Ascending aorta (tissue), 2 donors: ENCODE measurements around the gene GSTO2. TPM values are rescaled to one million over a fixed set of nuclear protein-coding genes. Genes with fewer than 3 reads are reported as not detected.
A peak's percentile ranks its signal among the peaks of the same experiment; 100 is the strongest.

ENCODE experiments used
- DNase-seq, 2 donors: peaks; one replicate each; pipeline ENCODE4 v3.0.0-alpha.2; 2019; ENCODE audit warnings: low spot score in 2 of 2
- H3K27ac ChIP-seq, 2 donors: fragments of 200-600 bp; sonication (generic); one replicate each; pipeline ENCODE4 v1.5.1; 2016 to 2017; ENCODE audit warnings: mild to moderate bottlenecking in 1 of 2
- H3K27me3 ChIP-seq: fragments of 200-600 bp; sonication (generic); one replicate; pipeline ENCODE4 v1.5.1; 2017
- H3K36me3 ChIP-seq, 2 donors: fragments of 200-600 bp; sonication (generic); one replicate each; pipeline ENCODE4 v1.5.1; 2016
- H3K4me1 ChIP-seq, 2 donors: fragments of 200-600 bp; sonication (generic); one replicate each; pipeline ENCODE4 v1.5.1; 2016 to 2017; ENCODE audit warnings: mild to moderate bottlenecking in 1 of 2
- H3K4me3 ChIP-seq, 2 donors: fragments of 200-600 bp; sonication (generic); one replicate each; pipeline ENCODE4 v1.5.1; 2016 to 2017; ENCODE audit warnings: mild to moderate bottlenecking in 1 of 2
- H3K9me3 ChIP-seq, 2 donors: fragments of 200-600 bp; sonication (generic); one replicate each; pipeline ENCODE4 v1.5.1; 2016
- intact Hi-C: fragments of 100-400 bp; cut with DNase I; formaldehyde crosslinking; loops from one replicate; pipeline ENCODE4 v1.15.1; 2023
- total RNA-seq: library from RNA; depleted of rRNA; stranded (reverse); fragments of >200 nt; gene quantifications from one replicate; pipeline ENCODE4 v1.1.0, GENCODE V29; 2016
- TF ChIP-seq, protein P1 (sequence below), 3 experiments: fragments of 200-600 bp in 2 of 3; fragments of 450-650 bp in 1 of 3; sonication (generic) in 2 of 3; IDR thresholded peaks; one replicate each; pipeline ENCODE4 v1.5.1; 2016 to 2019; ENCODE audit warnings: antibody characterized with exemption in 3 of 3, mild to moderate bottlenecking in 1 of 3, moderate library complexity in 1 of 3

Gene GSTO2
- total RNA-seq, 1 donor from 2014 or later = not detected

DNA sequence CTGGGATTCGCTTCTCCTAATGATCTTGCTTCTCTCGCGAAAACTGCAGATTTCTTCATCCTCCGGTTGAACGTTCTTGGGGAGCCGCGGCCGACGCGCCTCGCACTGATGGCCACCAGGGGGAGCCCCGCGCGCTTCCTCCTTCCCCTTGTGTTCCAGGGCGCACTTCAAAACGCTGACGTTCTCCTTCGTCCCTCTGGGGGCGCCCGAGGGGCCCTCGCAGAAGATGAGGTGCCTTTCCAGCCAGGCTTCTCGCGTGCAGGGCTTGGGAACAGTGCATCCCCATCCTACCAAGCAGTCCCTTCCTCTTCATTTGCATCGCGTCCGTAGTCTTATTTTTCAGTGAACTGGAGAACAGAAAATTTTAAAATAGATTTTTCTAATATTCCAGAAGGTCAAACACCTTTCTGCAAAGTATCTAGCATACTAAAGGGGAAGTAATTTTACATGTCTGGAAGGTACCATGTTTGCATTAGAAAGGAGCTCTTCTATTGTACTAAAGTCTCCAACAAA, 22.5 kb downstream of the GSTO2 start:
- intact Hi-C loops = loop anchor here (1.0 to 10.0 kb wide), 2 partner anchors 59 to 153 kb away; no protein-coding TSS in a partner anchor
- no peaks in the 10 kb centered on the region for H3K27me3 ChIP-seq
- no peaks in the 10 kb centered on the region for H3K36me3 ChIP-seq
- DNase-seq = peak; percentile 59 to 95
- TF ChIP-seq, protein P1, sequence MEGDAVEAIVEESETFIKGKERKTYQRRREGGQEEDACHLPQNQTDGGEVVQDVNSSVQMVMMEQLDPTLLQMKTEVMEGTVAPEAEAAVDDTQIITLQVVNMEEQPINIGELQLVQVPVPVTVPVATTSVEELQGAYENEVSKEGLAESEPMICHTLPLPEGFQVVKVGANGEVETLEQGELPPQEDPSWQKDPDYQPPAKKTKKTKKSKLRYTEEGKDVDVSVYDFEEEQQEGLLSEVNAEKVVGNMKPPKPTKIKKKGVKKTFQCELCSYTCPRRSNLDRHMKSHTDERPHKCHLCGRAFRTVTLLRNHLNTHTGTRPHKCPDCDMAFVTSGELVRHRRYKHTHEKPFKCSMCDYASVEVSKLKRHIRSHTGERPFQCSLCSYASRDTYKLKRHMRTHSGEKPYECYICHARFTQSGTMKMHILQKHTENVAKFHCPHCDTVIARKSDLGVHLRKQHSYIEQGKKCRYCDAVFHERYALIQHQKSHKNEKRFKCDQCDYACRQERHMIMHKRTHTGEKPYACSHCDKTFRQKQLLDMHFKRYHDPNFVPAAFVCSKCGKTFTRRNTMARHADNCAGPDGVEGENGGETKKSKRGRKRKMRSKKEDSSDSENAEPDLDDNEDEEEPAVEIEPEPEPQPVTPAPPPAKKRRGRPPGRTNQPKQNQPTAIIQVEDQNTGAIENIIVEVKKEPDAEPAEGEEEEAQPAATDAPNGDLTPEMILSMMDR (IDR thresholded peaks at IDR 0.05) = peak; percentile 99 to 100 (median 100)
- H3K27ac ChIP-seq = no peak overlapping the region
- no peaks in the 10 kb centered on the region for H3K9me3 ChIP-seq
- peak overlapping the region in 1 of 2 donors; percentile 6 for H3K4me3 ChIP-seq
- peaks cover 0 to 3% of the 10 kb centered on the region in 2 donors for H3K4me1 ChIP-seq

DNA sequence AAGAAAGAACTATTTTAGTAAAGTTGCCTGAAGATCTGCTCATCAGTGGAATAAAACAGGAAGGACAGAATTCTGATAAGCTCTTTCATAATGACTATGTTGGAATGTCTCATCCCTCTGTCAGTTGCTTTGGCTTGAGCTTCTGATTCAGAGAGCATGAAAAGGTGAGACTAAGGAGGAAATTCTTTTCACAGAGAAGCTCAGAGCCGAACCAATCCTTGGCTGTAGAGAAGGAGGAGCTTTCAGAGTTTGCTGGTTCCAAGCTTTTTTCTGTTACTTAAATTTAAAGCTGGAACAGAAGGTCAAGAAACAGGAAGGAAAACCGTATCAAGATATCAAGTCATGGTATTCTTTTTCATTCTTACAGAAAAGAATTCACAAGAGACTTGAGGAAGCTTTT, 24.0 kb downstream of the GSTO2 start:
- Histone ChIP-seq H3K4me1 (peaks cover 0 to 3% of the 10 kb centered on the region in 2 donors), H3K27ac (no peak overlapping the region), H3K9me3 (no peaks in the 10 kb centered on the region), H3K36me3 (no peaks in the 10 kb centered on the region), H3K4me3 (no peak overlapping the region), H3K27me3 (no peaks in the 10 kb centered on the region)
- intact Hi-C loops = loop anchor here (10.0 kb wide), 1 partner anchor 152 kb away; no protein-coding TSS in a partner anchor
- TF ChIP-seq, protein P1 (IDR thresholded peaks at IDR 0.05) = no peak
- DNase-seq = no peak

DNA sequence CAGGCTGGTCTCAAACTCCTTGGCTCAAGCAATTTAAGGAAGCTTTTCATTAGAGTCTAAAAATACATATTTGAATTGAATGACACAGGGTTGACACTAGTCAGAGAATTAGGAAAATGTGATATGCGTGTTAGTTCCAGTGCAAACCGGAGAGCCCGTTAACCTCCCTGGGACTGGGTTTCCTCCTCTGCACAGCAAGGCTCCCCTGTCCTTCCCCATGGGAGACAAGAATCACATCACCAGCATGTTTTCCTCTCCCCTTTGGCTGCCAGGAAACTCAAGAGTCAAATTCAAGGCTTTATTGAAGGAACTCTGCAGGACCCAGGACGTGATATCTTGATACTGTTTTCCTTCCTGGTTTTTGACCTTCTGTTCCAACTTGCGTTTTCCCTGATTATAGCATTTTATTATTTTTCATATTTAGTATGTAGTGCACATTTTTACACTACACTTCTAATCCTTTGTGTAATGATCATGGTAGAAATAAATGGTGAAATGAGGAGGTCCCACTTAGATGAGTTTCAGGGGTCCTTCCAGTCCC, 24.9 kb downstream of the GSTO2 start:
- Histone ChIP-seq H3K36me3 (no peaks in the 10 kb centered on the region), H3K27me3 (no peaks in the 10 kb centered on the region), H3K27ac (no peak overlapping the region), H3K4me1 (peaks cover 0 to 3% of the 10 kb centered on the region in 2 donors), H3K4me3 (no peak overlapping the region), H3K9me3 (no peaks in the 10 kb centered on the region)
- TF ChIP-seq, protein P1 (IDR thresholded peaks at IDR 0.05) = no peak
- intact Hi-C loops = loop anchor here (10.0 kb wide), 1 partner anchor 151 kb away; no protein-coding TSS in a partner anchor
- no peak for DNase-seq

DNA sequence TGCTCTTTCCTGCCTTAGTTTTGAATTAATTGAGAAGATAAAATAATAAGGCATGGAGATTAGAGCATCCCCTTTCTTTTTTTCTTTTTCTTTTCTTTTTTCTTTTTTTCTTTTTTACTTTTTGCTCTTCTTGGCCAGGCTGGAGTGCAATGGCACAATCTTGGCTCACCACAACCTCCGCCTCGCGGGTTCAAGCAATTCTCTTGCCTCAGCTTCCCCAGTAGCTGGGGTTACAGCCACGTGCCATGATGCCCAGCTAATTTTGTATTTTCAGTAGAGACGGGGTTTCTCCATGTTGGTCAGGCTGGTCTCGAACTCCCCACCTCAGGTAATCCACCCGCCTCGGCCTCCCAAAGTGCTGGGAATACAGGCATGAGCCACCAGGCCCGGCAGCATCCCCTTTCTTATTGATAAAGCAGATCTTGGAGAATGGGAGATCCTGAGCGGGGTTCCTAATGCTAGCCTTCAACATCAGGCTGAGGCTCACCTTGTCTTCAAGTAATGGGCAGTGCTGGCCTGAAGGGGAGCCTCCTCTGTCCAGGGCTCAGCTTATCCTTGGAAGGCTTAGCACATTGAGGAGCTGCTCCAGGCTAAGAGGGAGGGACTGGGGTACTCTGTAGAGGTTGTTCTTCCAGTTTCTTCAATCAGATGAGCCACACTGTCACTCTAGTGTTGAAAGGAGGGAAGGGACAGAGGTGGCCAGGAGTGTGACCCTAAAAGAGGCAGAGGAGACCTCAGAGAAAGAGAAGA, 27.9 kb downstream of the GSTO2 start:
- Histone ChIP-seq H3K4me3 (no peak overlapping the region), H3K36me3 (no peaks in the 10 kb centered on the region), H3K9me3 (no peaks in the 10 kb centered on the region), H3K4me1 (peaks cover 6 to 22% of the 10 kb centered on the region in 2 donors), H3K27me3 (no peaks in the 10 kb centered on the region), H3K27ac (peak overlapping the region in 1 of 2 donors; percentile 37)
- TF ChIP-seq, protein P1 (IDR thresholded peaks at IDR 0.05) = no peak
- DNase-seq = peak in 1 of 2 donors; percentile 57
- intact Hi-C loops = loop anchor here (10.0 kb wide), 1 partner anchor 148 kb away; no protein-coding TSS in a partner anchor

DNA sequence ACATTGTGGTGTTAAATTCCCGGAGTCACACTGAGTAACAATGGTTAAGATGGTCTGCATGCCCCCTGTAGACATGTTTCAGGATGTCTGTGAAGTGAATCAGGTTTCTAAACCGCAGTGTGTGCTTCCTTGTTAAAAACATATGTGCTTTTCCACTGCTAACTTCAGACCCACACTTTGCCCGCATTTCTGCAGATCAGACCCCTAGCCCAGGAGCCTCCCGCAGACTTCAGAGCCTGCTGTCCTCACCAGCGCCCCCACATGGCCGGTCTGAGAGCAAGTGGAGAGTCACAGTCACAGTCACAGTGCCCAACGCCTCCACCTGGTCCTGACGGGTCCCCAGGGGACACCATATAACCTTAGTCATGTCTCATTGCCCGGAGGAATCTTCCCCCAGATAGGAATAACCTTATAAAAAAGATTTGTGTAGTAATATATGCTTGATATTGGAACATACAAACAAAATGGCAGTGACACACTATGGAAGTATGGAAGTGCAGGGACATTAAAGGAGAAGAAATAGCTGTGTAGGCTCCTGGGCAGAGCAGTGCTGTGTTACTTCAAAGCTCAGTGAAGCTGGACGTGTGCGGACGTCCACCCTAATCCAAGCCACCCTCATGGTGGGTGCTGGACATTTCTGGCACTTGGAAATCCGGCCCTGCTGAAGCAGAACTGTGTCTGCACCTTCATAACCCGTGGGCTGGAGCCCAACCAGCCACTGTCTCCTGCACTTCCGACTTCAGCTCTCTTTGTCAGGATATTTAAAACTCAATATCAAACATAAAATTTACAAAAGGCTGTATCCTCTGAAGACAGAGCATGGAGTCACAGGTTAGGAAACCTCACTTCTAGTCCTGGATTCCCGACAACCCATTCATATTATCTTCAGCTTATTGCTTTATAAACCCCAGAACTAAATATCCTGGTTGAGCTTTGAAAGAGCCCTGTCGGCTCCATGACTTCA, 29.0 kb downstream of the GSTO2 start:
- no peaks in the 10 kb centered on the region for H3K9me3 ChIP-seq

More for the DNA sequence above, 29.0 kb downstream of the GSTO2 start:
- TF ChIP-seq, protein P1 (IDR thresholded peaks at IDR 0.05) = peak in 2 of 3 experiments; percentile 8 to 35
- peak overlapping the region in 1 of 2 donors; percentile 84 for H3K27ac ChIP-seq
- intact Hi-C loops = loop anchor here (10.0 kb wide), 1 partner anchor 147 kb away; no protein-coding TSS in a partner anchor
- DNase-seq = peak in 1 of 2 donors; percentile 65
- H3K27me3 ChIP-seq = no peaks in the 10 kb centered on the region
- no peaks in the 10 kb centered on the region for H3K36me3 ChIP-seq
- peaks cover 6 to 22% of the 10 kb centered on the region in 2 donors for H3K4me1 ChIP-seq
- no peak overlapping the region for H3K4me3 ChIP-seq
